ENCODE results near the gene TEX19.
"Not testable (repeated sequence)": the region's sequence is repeated elsewhere in the genome, so short reads cannot be mapped to it uniquely, and the experiment has no call there.

TEX19 gene

GRCh38 chr17:82411396-82412053 lies 52.5 kb downstream of the TEX19 start:
- no peak for DNase-seq (ENCODE audit: low read depth)

GRCh38 chr17:82412081-82412480 lies 53.0 kb downstream of the TEX19 start:
- DNase-seq (ENCODE audit: low read depth): not testable (repeated sequence)

- no peak for DNase-seq (ENCODE audit: low read depth)
These were observed 53.8 kb downstream of the TEX19 start for GRCh38 chr17:82412535-82413520.
